Activated effector memory CD4-positive, alpha-beta T cell treated with Interleukin-2 at 50 U/mL for 16 hours (primary cell): ENCODE results near the gene CAMTA1.

Source experiments
- DNase-seq: peaks from one replicate; pipeline ENCODE4 v3.0.0-alpha.2; 2020

The CAMTA1 gene

GRCh38 chr1:7664147-7664892 is 879.1 kb downstream of the CAMTA1 start:
- no peak for DNase-seq

GRCh38 chr1:7664893-7665250 is 879.6 kb downstream of the CAMTA1 start:
- DNase-seq, result no peak

GRCh38 chr1:7666249-7666648 is 881.0 kb downstream of the CAMTA1 start:
- no peak for DNase-seq

DNA sequence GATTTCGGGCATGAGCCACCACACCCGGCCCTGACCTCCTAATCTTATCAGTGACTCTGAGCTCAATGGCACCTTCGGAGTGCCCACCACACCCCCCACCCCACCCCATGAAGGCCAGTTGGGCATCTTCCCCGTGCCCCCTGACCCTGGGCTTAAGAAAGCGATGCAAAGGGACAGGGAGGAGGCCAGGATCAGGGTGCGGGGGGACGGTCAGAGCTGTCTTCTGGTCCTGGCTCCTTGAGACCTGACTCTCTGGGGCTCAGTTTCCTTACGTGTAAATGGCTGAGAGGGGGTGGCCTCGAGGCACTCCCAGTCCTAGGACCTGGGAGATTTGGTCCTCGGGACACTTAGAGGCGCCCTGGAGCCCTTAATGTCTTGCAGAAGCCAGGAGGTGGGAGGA is 881.9 kb downstream of the CAMTA1 start:
- DNase-seq, result no peak

- peak; percentile 76 for DNase-seq
Observed at GRCh38 chr1:7667625-7668218, 882.5 kb downstream of the CAMTA1 start.

DNA sequence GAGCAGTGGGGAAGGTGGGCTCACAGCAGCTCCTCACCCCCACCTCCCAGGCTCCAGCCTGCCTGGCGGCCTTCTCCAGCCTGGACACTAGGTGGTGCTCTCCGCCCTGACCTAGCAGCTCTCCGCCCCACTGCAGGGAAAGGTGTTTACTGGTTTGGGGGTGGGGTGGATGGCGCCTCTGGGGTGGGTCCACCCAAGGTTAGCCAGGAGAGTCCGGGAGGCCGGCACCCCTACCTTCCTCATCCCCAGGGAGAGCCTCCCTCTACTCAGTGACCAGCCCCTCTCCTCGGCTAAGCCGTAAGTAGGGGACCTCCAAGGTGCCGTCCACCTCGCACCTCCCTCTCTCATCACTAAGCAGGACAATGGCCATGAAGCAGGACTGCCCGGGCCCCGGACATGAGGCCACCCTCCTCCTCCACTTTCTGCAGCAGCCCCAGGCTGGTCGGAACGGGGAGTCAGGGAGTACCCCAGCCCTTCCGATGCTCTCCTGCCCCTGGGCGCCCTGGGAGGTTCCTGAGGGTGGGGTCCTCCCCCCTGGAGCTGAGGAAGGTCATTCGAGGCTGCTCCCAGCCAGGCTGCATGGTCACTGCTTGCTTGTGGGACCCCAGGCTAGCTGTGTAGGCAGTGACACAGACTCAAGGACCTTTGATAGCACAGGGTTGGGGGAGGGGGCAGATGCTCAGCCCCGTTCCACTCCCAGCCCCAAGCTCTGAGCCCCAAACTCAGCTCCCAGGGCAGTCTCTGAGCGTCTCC is 884.5 kb downstream of the CAMTA1 start:
- DNase-seq, result peak; percentile 43

DNA sequence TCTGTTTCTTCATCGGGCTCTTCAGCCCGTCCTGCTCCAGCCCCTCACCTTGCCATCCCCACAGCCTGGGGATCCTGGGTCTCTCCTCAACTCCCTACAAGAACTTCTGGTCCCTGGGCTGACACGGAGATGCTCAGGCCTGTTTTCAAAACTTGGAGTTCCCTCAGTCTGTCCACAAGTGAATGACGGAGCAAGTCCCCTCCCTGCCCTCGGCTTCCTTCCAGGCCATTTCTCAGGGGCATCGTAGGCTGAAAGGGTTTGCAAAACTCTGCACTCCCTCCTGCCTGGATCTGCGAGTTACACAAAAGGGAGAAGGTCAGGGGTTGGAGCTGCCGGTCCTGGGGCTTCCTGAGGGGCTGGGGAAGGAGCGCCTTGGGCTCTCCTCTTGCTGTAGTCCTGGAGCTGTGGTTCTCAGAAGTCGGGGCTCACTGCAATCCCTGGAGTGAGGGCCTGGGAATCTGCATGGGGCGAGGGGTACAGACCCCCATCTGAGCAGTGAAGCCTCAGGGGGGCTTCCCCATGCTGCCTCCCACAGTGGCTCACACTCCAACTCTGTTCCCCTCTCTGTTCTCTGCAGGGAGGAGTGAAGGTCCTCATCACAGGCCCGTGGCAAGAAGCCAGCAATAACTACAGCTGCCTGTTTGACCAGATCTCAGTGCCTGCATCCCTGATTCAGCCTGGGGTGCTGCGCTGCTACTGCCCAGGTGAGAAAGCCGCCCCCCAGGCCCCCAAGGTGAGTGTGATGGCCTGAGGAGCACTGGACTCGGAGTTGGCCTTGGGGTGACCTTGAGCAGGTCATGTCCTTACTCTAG is 885.3 kb downstream of the CAMTA1 start:
- no peak for DNase-seq

DNA sequence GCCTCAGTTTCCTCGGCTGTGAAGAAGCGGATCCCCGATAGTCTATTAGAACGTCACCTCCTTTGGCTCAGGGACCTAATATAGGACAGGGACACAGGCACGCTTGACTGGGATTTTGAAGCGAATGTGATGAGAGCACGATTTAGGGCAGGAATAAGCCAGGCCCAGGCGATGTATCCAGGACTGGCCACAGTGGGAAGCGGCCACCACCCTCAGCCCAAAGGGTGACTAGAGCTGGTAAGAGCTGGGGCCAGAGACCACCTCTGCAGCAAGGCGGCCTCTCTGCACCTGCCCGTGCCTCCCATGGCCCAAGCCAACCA is 885.9 kb downstream of the CAMTA1 start:
- DNase-seq, result no peak

GRCh38 chr1:7671676-7672075 is 886.4 kb downstream of the CAMTA1 start:
- DNase-seq, result no peak

- DNase-seq, result no peak
Observed at GRCh38 chr1:7672864-7673263, 887.6 kb downstream of the CAMTA1 start.

- no peak for DNase-seq
Observed at GRCh38 chr1:7674972-7675371, 889.7 kb downstream of the CAMTA1 start.

- DNase-seq, result no peak
Observed at GRCh38 chr1:7675431-7676273, 890.4 kb downstream of the CAMTA1 start.

- no peak for DNase-seq
Observed at GRCh38 chr1:7676274-7676945, 891.2 kb downstream of the CAMTA1 start.

DNA sequence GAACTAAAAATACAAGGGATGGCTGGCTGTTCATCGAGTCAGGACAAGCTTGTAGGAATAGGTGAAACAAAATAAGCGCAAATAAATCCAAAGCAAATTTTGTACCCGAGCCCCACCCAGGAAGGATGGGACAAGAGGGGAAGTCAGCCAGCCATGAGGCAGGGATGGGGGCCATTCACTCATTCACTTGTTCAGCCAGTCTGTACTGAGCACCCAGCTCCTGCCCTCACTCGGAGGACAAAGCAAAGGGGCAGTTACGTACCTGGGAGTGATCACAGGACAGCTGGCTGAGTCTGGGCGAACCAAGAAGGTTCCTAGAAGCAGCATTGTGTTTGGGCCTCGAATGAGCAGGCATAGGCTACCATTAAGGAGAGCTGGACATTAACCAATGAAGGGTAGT is 891.9 kb downstream of the CAMTA1 start:
- no peak for DNase-seq

- DNase-seq, result no peak
Observed at GRCh38 chr1:7677815-7678214, 892.6 kb downstream of the CAMTA1 start.

DNA sequence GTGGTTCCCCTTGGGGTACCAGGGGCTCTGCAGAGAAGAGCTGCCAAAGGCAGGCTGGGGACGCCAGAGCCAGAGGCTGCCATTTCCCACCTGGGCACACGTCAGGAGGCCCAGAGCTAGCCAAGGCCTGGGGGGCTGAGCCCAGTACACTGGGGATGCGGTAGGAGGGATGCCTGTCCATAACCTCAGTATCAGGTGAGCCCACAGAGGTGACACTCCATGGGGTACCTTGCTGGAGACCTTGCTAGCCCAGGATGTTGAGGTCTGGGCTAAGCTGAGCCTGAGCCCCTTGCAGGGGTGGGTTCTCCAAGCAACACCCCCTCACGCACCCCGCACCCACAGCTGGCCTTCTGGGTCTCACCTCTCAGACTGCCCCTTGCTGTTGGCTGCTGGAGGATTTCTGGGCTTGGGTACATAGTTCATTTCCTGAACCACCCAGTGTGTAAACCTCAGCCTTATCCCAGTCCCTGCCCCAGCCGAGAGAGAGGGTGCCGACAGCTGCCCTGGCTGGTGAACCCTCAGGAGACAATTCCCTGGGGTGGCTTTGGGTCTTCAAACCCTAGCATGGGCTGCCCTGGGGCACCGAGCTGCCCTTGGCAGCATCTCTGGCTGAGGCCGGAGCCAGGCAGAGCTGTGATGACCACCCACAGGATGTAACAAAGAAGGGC is 893.4 kb downstream of the CAMTA1 start:
- DNase-seq, result no peak

DNA sequence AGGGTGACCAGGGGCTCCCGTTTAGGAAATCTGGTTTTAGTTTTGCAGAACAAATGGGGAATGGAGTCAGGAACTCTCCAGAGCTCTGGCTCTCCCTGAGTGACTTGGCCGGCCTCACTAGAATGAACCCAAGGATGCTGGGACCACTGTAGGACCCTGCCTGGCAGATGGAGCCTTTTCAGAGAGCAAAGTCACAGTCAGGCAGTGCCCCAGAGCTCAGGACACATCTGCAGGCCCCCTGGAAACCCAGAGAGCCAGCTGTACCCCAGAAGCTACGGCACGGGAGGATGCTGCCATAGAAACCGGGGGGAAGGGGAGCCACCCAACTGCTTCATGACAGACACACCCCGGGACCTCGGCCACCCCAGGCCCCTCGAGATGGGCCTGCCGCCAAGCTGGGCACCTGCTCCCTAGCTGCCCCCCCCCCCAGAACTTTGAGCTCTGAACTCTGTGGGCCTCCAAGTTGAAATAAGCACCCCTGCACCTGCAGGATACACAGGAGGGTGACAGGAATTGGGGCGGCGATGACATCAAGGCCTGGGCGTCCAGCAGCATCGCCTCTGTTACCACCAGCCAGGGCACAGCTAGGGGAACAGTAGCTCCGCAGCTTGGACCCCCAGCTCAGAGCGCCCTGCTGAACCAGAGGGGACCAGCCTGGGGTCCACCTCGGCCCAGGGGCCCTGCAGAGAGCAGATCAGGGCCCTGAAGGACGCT is 894.1 kb downstream of the CAMTA1 start:
- no peak for DNase-seq

- DNase-seq, result no peak
Observed at GRCh38 chr1:7679873-7680206, 894.6 kb downstream of the CAMTA1 start.

GRCh38 chr1:7680207-7680954 is 895.1 kb downstream of the CAMTA1 start:
- peak; percentile 40 for DNase-seq

GRCh38 chr1:7680955-7681268 is 895.7 kb downstream of the CAMTA1 start:
- DNase-seq, result no peak
